ENCODE measurements around the gene CMYA5. TPM values are rescaled to one million over a fixed set of nuclear protein-coding genes. Genes with fewer than 3 reads are reported as not detected.
"Not testable (repeated sequence)": the region's sequence is repeated elsewhere in the genome, so short reads cannot be mapped to it uniquely, and the experiment has no call there.

Gene CMYA5
- total RNA-seq, 6 experiments from 2014 or later, result 0.31 to 0.87 (median 0.43) TPM

GRCh38 chr5:79762929-79763328 is 73.3 kb downstream of the CMYA5 start:
- Mint-ChIP-seq H3K4me1 (ENCODE audit: low read depth) (peaks cover 14% of the 10 kb centered on the region), H3K9me3 (no peaks in the 10 kb centered on the region), H3K27me3 (ENCODE audit: insufficient read depth) (peaks cover 4% of the 10 kb centered on the region; the same call in 1 of the 2 replicates), H3K4me3 (no peak overlapping the region), H3K27ac (no peak overlapping the region), H3K36me3 (ENCODE audit: low read depth) (no peaks in the 10 kb centered on the region)
- DNase-seq, result no peak
- TF ChIP-seq CTCF (IDR thresholded peaks at IDR 0.05), result no peak

GRCh38 chr5:79764147-79764546 is 74.5 kb downstream of the CMYA5 start:
- not testable (repeated sequence) for H3K9me3 Mint-ChIP-seq; H3K27me3 Mint-ChIP-seq (ENCODE audit: insufficient read depth); H3K27ac Mint-ChIP-seq; H3K4me3 Mint-ChIP-seq; H3K36me3 Mint-ChIP-seq (ENCODE audit: low read depth); H3K4me1 Mint-ChIP-seq (ENCODE audit: low read depth); DNase-seq

GRCh38 chr5:79771387-79771786 is 81.8 kb downstream of the CMYA5 start:
- H3K27me3 Mint-ChIP-seq (ENCODE audit: insufficient read depth), result peaks cover 6% of the 10 kb centered on the region; the same call in 1 of the 2 replicates
- H3K36me3 Mint-ChIP-seq (ENCODE audit: low read depth), result no peaks in the 10 kb centered on the region
- peak; percentile 80 for DNase-seq
- no peak for TF ChIP-seq CTCF (IDR thresholded peaks at IDR 0.05)
- no peak overlapping the region for H3K4me3 Mint-ChIP-seq
- H3K27ac Mint-ChIP-seq, result peak overlapping the region; percentile 18; the same call in 1 of the 2 replicates
- peaks cover 8% of the 10 kb centered on the region; the same call in 1 of the 2 replicates for H3K9me3 Mint-ChIP-seq
- H3K4me1 Mint-ChIP-seq (ENCODE audit: low read depth), result peaks cover 15% of the 10 kb centered on the region

GRCh38 chr5:79772651-79773050 is 83.0 kb downstream of the CMYA5 start:
- TF ChIP-seq CTCF (IDR thresholded peaks at IDR 0.05), result no peak
- no peak overlapping the region for H3K27ac Mint-ChIP-seq
- peaks cover 15% of the 10 kb centered on the region for H3K4me1 Mint-ChIP-seq (ENCODE audit: low read depth)
- no peak for DNase-seq
- no peak overlapping the region for H3K4me3 Mint-ChIP-seq
- H3K36me3 Mint-ChIP-seq (ENCODE audit: low read depth), result no peaks in the 10 kb centered on the region
- peaks cover 8% of the 10 kb centered on the region; the same call in 1 of the 2 replicates for H3K9me3 Mint-ChIP-seq
- peaks cover 4% of the 10 kb centered on the region; the same call in 1 of the 2 replicates for H3K27me3 Mint-ChIP-seq (ENCODE audit: insufficient read depth)

GRCh38 chr5:79773612-79774011 is 84.0 kb downstream of the CMYA5 start:
- peaks cover 2% of the 10 kb centered on the region; the same call in 1 of the 2 replicates for H3K27me3 Mint-ChIP-seq (ENCODE audit: insufficient read depth)
- H3K4me3 Mint-ChIP-seq, result no peak overlapping the region
- no peak for TF ChIP-seq CTCF (IDR thresholded peaks at IDR 0.05)
- peaks cover 15% of the 10 kb centered on the region for H3K4me1 Mint-ChIP-seq (ENCODE audit: low read depth)
- no peaks in the 10 kb centered on the region for H3K36me3 Mint-ChIP-seq (ENCODE audit: low read depth)
- H3K9me3 Mint-ChIP-seq, result peaks cover 8% of the 10 kb centered on the region; the same call in 1 of the 2 replicates
- H3K27ac Mint-ChIP-seq, result no peak overlapping the region
- DNase-seq, result no peak

- Mint-ChIP-seq H3K9me3 (peaks cover 8% of the 10 kb centered on the region; the same call in 1 of the 2 replicates), H3K27me3 (ENCODE audit: insufficient read depth) (peaks cover 2% of the 10 kb centered on the region; the same call in 1 of the 2 replicates), H3K27ac (no peak overlapping the region), H3K4me1 (ENCODE audit: low read depth) (peaks cover 15% of the 10 kb centered on the region), H3K4me3 (no peak overlapping the region), H3K36me3 (ENCODE audit: low read depth) (no peaks in the 10 kb centered on the region)
- peak; percentile 67 for TF ChIP-seq CTCF (IDR thresholded peaks at IDR 0.05)
- DNase-seq, result peak; percentile 36
These were observed 84.7 kb downstream of the CMYA5 start for GRCh38 chr5:79774171-79774854.

All from HFFc6 (cell line).